ENCODE measurements around the gene LEF1. TPM values are rescaled to one million over a fixed set of nuclear protein-coding genes. Genes with fewer than 3 reads are reported as not detected.

The LEF1 gene
- total RNA-seq, 1 donor from 2014 or later, result 1.7 TPM

- H3K27me3 Mint-ChIP-seq (ENCODE audit: unreplicated experiment), result peaks cover 13% of the 10 kb centered on the region
- H3K9me3 Mint-ChIP-seq (ENCODE audit: unreplicated experiment), result no peaks in the 10 kb centered on the region
- H3K27ac Mint-ChIP-seq (ENCODE audit: unreplicated experiment), result no peak overlapping the region
- H3K4me1 Mint-ChIP-seq (ENCODE audit: unreplicated experiment), result peaks cover 16% of the 10 kb centered on the region
- TF ChIP-seq CTCF (IDR thresholded peaks at IDR 0.05), result no peak
- H3K36me3 Mint-ChIP-seq (ENCODE audit: unreplicated experiment), result no peaks in the 10 kb centered on the region
- no peak for DNase-seq (ENCODE audit: extremely low spot score, unreplicated experiment)
- no peak overlapping the region for H3K4me3 Mint-ChIP-seq (ENCODE audit: unreplicated experiment)
These were observed 22.7 kb upstream of the LEF1 start for GRCh38 chr4:108191269-108191914.

- peaks cover 17% of the 10 kb centered on the region for H3K27me3 Mint-ChIP-seq (ENCODE audit: unreplicated experiment)
These were observed 20.0 kb upstream of the LEF1 start for GRCh38 chr4:108188770-108189169.

GRCh38 chr4:108185252-108185651 is 16.5 kb upstream of the LEF1 start:
- H3K9me3 Mint-ChIP-seq (ENCODE audit: unreplicated experiment), result no peaks in the 10 kb centered on the region
- no peak overlapping the region for H3K4me3 Mint-ChIP-seq (ENCODE audit: unreplicated experiment)
- peaks cover 33% of the 10 kb centered on the region for H3K27me3 Mint-ChIP-seq (ENCODE audit: unreplicated experiment)
- no peak overlapping the region for H3K27ac Mint-ChIP-seq (ENCODE audit: unreplicated experiment)
- TF ChIP-seq CTCF (IDR thresholded peaks at IDR 0.05), result no peak
- no peak for DNase-seq (ENCODE audit: extremely low spot score, unreplicated experiment)
- no peaks in the 10 kb centered on the region for H3K4me1 Mint-ChIP-seq (ENCODE audit: unreplicated experiment)
- H3K36me3 Mint-ChIP-seq (ENCODE audit: unreplicated experiment), result no peaks in the 10 kb centered on the region

More at GRCh38 chr4:108188770-108189169, 20.0 kb upstream of the LEF1 start:
- Mint-ChIP-seq H3K4me3 (ENCODE audit: unreplicated experiment) (no peak overlapping the region), H3K9me3 (ENCODE audit: unreplicated experiment) (no peaks in the 10 kb centered on the region), H3K27ac (ENCODE audit: unreplicated experiment) (no peak overlapping the region), H3K36me3 (ENCODE audit: unreplicated experiment) (no peaks in the 10 kb centered on the region), H3K4me1 (ENCODE audit: unreplicated experiment) (peaks cover 10% of the 10 kb centered on the region)
- no peak for DNase-seq (ENCODE audit: extremely low spot score, unreplicated experiment)
- TF ChIP-seq CTCF (IDR thresholded peaks at IDR 0.05), result no peak

- no peak for TF ChIP-seq CTCF (IDR thresholded peaks at IDR 0.05)
- H3K4me1 Mint-ChIP-seq (ENCODE audit: unreplicated experiment), result no peaks in the 10 kb centered on the region
- no peaks in the 10 kb centered on the region for H3K36me3 Mint-ChIP-seq (ENCODE audit: unreplicated experiment)
- H3K27me3 Mint-ChIP-seq (ENCODE audit: unreplicated experiment), result peaks cover 34% of the 10 kb centered on the region
- no peaks in the 10 kb centered on the region for H3K9me3 Mint-ChIP-seq (ENCODE audit: unreplicated experiment)
- no peak for DNase-seq (ENCODE audit: extremely low spot score, unreplicated experiment)
- H3K27ac Mint-ChIP-seq (ENCODE audit: unreplicated experiment), result no peak overlapping the region
- no peak overlapping the region for H3K4me3 Mint-ChIP-seq (ENCODE audit: unreplicated experiment)
These were observed 15.8 kb upstream of the LEF1 start for GRCh38 chr4:108184453-108185049.

GRCh38 chr4:108181704-108182103 is 13.0 kb upstream of the LEF1 start:
- Mint-ChIP-seq H3K27me3 (ENCODE audit: unreplicated experiment) (peaks cover 30% of the 10 kb centered on the region), H3K36me3 (ENCODE audit: unreplicated experiment) (no peaks in the 10 kb centered on the region), H3K27ac (ENCODE audit: unreplicated experiment) (no peak overlapping the region), H3K4me3 (ENCODE audit: unreplicated experiment) (no peak overlapping the region), H3K9me3 (ENCODE audit: unreplicated experiment) (no peaks in the 10 kb centered on the region), H3K4me1 (ENCODE audit: unreplicated experiment) (no peaks in the 10 kb centered on the region)
- DNase-seq (ENCODE audit: extremely low spot score, unreplicated experiment), result no peak
- no peak for TF ChIP-seq CTCF (IDR thresholded peaks at IDR 0.05)
